ENCODE results near the gene OGFOD1.
"Not testable (repeated sequence)": the region's sequence is repeated elsewhere in the genome, so short reads cannot be mapped to it uniquely, and the experiment has no call there.

Gene OGFOD1

GRCh38 chr16:56480776-56481467 is 29.6 kb downstream of the OGFOD1 start:
- no peak for DNase-seq (ENCODE audit: low read depth)

DNA sequence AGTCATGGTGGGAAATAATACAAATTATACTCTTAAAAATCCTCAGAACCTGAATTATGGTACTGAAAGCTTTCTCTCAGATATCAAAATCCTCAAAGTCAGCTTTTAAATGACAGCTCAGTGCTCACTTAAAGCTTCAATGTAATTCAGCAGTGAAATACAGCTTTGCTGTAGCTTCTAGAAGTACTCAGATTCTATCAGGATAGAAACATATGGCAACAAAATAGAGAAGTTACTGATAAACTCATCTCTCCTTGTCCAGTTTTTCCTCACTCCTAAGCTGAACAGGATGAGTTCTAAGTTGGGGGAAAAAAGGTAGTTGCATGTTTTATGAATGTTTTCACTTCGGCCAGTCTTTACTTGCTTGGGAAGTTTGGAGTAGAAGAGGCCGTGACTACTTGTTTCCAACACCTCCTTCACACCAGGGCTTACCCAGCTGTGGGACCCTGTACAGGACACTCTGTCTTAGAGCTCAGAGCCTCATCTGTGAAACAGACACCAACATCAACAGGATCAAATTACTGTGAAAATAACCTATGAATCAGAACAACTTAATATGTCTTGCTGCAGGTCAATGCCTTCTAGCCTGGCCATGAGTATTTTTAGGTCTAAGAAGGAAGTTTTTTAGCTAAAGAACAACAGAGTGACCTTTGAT is 30.2 kb downstream of the OGFOD1 start:
- DNase-seq (ENCODE audit: low read depth): no peak

- no peak for DNase-seq (ENCODE audit: low read depth)
Measured at GRCh38 chr16:56482683-56483236, 31.4 kb downstream of the OGFOD1 start.

GRCh38 chr16:56483394-56483793 is 32.0 kb downstream of the OGFOD1 start:
- DNase-seq (ENCODE audit: low read depth): no peak

- DNase-seq (ENCODE audit: low read depth): no peak
Measured at GRCh38 chr16:56488035-56488434, 36.7 kb downstream of the OGFOD1 start.

- not testable (repeated sequence) for DNase-seq (ENCODE audit: low read depth)
Measured at GRCh38 chr16:56488868-56489267, 37.5 kb downstream of the OGFOD1 start.

DNA sequence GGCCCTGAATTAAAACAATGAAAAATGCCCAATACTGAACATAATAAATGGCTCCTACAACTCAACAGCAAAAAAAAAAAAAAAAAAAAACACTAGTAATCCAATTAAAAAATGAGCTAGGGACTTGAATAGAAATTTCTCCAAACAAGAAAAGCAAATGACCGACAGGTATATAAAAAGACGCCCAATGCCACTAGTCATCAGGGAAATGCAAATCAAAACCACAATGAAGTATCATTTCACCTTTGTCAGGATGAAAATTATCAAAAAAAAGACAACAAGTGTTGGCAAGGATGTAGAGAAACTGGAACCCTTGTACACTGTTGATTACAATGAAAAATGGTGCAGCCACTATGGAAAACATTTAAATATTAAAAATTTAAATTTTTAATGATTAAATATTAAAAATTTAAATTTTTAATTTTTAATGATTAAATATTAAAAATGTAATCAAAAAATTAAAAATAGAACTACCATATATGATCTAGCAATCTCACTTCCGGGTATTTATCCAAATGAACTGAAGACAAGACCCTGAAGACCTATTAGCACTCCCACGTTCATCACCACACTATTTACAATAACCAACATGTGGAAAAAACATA is 40.4 kb downstream of the OGFOD1 start:
- DNase-seq (ENCODE audit: low read depth): no peak

DNA sequence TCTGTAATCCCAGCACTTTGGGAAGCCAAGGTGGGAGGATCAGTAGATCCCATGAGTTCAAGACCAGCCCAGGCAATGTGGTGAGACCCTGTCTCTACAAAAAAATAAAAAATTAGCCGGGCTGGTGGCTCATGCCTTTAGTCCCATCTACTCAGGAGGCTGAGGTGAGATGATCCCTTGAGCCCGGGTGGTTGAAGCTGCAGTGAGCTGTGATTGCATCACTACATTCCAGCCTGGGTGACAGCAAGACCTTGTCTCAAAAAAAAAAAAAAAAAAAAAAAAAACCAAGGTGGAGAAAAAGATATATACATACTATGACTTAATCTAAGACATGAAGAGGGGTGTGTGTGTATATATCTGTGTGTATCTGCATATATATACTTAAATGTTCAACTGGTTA is 41.8 kb downstream of the OGFOD1 start:
- no peak for DNase-seq (ENCODE audit: low read depth)

DNA sequence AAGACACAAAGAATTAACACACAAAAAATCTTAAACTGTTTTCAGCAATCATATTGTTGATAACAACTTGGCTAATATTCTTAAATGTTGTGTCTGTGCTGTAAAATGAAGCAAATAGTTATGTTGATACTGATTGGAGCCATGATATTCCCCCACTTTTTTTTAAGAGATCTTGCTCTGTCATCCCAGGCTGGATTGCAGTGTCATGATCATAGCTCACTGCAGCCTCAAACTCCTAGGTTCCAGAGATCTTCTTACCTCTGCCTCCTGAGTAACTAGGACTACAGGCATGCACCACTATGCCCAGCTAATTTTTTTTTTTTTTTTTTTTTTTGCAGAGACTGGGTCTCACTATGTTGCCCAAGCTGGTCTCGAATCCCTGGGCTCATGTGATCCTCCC is 42.5 kb downstream of the OGFOD1 start:
- DNase-seq (ENCODE audit: low read depth): no peak

- DNase-seq (ENCODE audit: low read depth): no peak
Measured at GRCh38 chr16:56505181-56505580, 53.8 kb downstream of the OGFOD1 start.

DNA sequence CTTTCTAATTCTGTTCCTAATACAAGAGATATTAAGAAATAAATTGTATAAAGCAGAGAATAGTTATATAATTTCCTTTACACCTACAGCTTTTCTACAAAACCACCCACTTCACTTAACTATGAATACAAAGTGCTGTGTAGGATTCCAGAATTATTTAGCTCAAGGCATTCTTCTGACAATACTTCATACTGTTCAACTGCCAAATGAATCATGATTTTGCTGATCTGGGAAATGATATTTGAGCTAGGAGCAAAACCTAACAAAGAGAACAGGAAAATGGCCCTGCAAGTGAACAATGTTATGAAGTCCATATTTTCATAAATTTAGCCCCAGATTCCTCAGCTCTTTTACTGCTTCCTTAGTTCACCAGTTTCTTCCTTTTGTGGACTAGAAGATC is 55.6 kb downstream of the OGFOD1 start:
- DNase-seq (ENCODE audit: low read depth): no peak

GRCh38 chr16:56510544-56510943 is 59.2 kb downstream of the OGFOD1 start:
- no peak for DNase-seq (ENCODE audit: low read depth)

GRCh38 chr16:56512025-56512424 is 60.7 kb downstream of the OGFOD1 start:
- no peak for DNase-seq (ENCODE audit: low read depth)

GRCh38 chr16:56513091-56513490 is 61.7 kb downstream of the OGFOD1 start:
- DNase-seq (ENCODE audit: low read depth): no peak

DNA sequence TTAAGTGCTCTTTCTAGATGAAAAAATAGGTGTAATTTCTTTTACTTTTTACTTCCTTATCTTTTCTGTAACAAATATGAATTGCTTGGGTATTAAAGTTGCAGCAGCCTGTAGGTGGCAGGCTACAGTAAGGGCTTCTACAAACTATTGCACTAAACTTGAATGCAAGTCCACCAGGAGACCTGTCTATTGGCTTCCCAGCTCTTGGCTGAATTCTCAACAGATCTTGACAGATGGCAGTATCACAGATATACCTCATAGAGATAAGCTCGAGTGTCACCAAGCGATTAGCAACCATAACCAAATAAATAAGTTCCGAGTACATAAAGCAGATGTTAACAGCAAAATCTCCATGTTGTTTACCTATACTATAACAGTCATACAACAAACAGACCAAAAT is 62.6 kb downstream of the OGFOD1 start:
- DNase-seq (ENCODE audit: low read depth): peak; percentile 9

- no peak for DNase-seq (ENCODE audit: low read depth)
Measured at GRCh38 chr16:56514845-56515244, 63.5 kb downstream of the OGFOD1 start.

GRCh38 chr16:56515665-56516064 is 64.3 kb downstream of the OGFOD1 start:
- no peak for DNase-seq (ENCODE audit: low read depth)

GRCh38 chr16:56517206-56517605 is 65.9 kb downstream of the OGFOD1 start:
- no peak for DNase-seq (ENCODE audit: low read depth)

DNA sequence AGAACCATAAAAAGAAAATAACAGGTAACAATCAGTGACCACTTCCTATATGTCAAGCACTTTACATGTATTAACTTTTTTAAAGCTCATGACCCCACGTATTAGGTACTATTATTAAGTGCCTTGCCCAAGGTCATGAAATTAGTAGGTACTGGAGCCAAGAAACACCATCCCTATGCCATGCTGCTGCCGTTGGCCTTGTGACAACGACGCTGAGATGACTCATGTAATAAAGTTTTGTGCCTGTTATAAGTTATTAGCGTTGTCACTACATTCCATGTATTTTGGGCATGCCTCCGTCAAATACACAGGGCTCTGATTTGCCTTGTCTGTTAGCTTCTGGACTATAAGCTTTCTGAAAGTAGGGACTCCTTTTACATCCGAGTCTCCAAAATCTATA is 67.1 kb downstream of the OGFOD1 start:
- no peak for DNase-seq (ENCODE audit: low read depth)

DNA sequence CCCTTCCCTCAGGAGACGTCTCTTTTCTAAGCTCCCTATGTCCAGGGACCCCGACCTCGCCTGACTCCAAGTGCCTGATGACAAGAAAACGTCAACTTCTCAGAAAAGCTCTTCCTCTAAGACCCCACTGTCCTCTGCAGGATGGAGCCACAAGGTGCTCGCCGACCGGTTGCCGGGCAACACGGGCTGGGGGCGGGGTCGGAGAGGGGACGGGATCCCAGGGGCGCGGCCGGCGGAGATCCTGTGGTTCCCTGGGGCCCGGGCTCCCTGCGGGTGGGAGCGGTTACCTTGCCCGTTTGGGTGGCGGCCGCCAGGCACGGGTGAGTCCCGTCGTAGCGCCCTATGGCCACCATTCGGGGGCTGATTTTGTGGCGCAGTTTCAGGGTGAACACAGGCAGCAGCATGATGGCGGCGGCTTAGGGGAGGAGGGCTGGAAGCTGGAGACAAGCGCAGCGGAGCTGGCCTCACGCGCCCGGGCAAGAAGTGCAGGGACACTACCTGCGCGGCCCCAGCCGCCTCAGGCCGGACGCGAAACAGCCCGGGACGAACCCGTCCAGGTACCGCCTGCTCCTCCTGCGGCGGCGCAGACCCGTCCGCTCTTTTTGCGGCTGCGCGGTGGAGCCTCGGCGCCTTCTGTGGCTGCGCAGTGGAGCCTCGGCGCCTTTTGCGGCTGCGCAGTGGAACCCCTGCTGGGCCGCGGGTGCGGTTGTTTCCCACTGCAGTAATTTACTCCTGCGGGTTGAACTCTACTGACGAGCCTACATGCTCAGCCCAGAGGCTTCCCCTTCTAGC is 68.3 kb downstream of the OGFOD1 start, which contains the start of gene BBS2:
Gene BBS2, minus strand, starts transcription at position 566 of the 792 bp plus-strand sequence. Its CDS starts 162 bp downstream, at position 404.
- DNase-seq (ENCODE audit: low read depth): peak; percentile 51

DNA sequence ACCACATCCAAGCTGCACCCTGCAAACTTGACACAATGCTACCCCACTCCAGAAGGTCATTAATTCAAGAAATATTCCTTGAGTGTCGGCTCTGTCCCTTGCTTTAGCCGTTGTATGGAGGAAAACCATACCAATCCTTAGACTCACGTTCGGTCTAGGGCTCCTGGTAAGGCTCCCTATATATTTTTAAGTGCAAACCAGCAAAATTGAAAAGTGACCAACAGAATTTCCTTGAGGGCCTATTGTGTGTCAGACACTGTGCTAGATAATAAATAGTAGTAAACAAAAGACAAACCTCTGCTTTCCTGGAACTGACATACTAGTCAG is 68.9 kb downstream of the OGFOD1 start:
- no peak for DNase-seq (ENCODE audit: low read depth)

- DNase-seq (ENCODE audit: low read depth): no peak
Measured at GRCh38 chr16:56525236-56525635, 73.9 kb downstream of the OGFOD1 start.

Measured in CMK (cell line).